ENCODE measurements around the gene CENPC. TPM values are rescaled to one million over a fixed set of nuclear protein-coding genes. Genes with fewer than 3 reads are reported as not detected.

Gene CENPC
- polyA plus RNA-seq, 1 donor from 2014 or later: 9.5 TPM

DNA sequence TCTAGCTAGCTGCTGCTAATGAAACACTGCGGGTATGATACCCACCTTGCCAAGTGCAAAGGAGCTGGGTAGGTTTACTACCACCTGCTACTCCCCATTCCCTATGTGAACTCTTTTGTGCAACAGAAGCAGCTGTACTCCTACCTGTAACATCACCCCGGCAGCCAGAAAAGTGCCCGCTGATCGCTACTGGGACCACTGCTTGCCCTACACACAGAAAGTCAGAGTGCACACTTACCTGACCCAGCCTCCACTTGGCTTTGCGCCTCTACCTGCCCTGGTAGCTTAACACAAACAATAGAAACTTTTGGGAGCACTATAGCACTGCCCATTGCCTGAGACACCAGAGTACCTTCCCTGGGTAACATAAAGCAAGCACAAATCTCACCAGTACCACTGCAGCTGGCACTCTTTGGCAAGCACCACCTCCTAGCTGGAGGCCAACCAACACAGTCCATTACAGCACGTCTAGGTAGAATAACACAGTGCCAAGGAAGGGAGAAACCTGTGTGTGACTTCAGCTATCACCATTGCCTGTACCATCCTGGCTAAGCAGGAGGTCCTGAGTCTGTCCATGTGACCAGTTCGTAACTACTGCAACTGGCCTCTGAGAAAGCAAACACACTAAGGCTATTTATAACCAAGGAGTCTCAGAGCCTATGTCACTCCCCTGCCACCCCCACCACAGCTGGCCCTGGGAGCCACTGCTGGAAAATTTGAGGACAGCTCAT, 80.1 kb downstream of the CENPC start:
- Histone ChIP-seq H3K36me3 (ENCODE audit: insufficient read depth, low read length) (no peaks in the 10 kb centered on the region), H2AFZ (ENCODE audit: low read depth, low read length) (no peak overlapping the region), H3K27ac (ENCODE audit: low read length) (no peak overlapping the region)

DNA sequence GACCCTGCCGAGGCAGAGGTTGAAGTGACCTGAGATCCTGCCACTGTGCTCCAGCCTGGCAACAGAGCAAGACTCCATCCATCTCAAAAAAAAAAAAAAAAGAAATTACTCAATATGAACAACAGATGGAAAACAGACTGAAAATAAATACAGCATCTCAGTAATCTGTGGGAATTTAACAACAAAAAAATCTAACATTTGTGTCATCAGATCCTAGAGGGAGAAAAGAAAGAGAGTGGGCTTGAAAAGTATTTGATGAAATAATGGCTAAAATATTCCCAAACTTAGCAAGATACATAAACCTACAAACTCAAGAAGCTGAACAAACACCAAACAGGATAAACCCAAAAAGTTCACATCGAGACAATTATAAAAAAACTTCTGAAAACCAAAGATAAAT, 84.7 kb downstream of the CENPC start:
- H3K27ac ChIP-seq (ENCODE audit: low read length): no peak overlapping the region
- H2AFZ ChIP-seq (ENCODE audit: low read depth, low read length): no peak overlapping the region
- H3K9me3 ChIP-seq (ENCODE audit: low read length): no peaks in the 10 kb centered on the region
- no peaks in the 10 kb centered on the region for H3F3A ChIP-seq (ENCODE audit: insufficient read depth, low read length, poor library complexity, severe bottlenecking)
- no peaks in the 10 kb centered on the region for H4K20me1 ChIP-seq (ENCODE audit: insufficient read depth)
- H3K79me2 ChIP-seq (replicated peaks; ENCODE audit: insufficient read depth, low read length): no peaks in the 10 kb centered on the region
- no peak overlapping the region for H3K9ac ChIP-seq (ENCODE audit: low read length)
- H3K9me2 ChIP-seq (ENCODE audit: insufficient read depth, low read length): no peaks in the 10 kb centered on the region
- no peak overlapping the region for H3K4me3 ChIP-seq (ENCODE audit: low read length)
- no peaks in the 10 kb centered on the region for H3K36me3 ChIP-seq (ENCODE audit: insufficient read depth, low read length)
- no peaks in the 10 kb centered on the region for H3K27me3 ChIP-seq (ENCODE audit: insufficient read depth, low read depth, low read length)
- no peak overlapping the region for H3K4me2 ChIP-seq (ENCODE audit: low read length)
- no peak for TF ChIP-seq EZH2 (IDR thresholded peaks at IDR 0.05; ENCODE audit: borderline replicate concordance, insufficient read depth, low read length, poor library complexity, severe bottlenecking)
- TF ChIP-seq, protein P1, sequence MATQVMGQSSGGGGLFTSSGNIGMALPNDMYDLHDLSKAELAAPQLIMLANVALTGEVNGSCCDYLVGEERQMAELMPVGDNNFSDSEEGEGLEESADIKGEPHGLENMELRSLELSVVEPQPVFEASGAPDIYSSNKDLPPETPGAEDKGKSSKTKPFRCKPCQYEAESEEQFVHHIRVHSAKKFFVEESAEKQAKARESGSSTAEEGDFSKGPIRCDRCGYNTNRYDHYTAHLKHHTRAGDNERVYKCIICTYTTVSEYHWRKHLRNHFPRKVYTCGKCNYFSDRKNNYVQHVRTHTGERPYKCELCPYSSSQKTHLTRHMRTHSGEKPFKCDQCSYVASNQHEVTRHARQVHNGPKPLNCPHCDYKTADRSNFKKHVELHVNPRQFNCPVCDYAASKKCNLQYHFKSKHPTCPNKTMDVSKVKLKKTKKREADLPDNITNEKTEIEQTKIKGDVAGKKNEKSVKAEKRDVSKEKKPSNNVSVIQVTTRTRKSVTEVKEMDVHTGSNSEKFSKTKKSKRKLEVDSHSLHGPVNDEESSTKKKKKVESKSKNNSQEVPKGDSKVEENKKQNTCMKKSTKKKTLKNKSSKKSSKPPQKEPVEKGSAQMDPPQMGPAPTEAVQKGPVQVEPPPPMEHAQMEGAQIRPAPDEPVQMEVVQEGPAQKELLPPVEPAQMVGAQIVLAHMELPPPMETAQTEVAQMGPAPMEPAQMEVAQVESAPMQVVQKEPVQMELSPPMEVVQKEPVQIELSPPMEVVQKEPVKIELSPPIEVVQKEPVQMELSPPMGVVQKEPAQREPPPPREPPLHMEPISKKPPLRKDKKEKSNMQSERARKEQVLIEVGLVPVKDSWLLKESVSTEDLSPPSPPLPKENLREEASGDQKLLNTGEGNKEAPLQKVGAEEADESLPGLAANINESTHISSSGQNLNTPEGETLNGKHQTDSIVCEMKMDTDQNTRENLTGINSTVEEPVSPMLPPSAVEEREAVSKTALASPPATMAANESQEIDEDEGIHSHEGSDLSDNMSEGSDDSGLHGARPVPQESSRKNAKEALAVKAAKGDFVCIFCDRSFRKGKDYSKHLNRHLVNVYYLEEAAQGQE (IDR thresholded peaks at IDR 0.05; ENCODE audit: borderline replicate concordance): no peak
- TF ChIP-seq EP300 (conservative IDR thresholded peaks at IDR 0.05; ENCODE audit: poor library complexity, severe bottlenecking): no peak
- no peak for TF ChIP-seq RAD21 (conservative IDR thresholded peaks at IDR 0.05)
- TF ChIP-seq POLR2AphosphoS5 (IDR thresholded peaks at IDR 0.05): no peak
- TF ChIP-seq TAF1 (IDR thresholded peaks at IDR 0.05; ENCODE audit: low read depth): no peak
- no peak for TF ChIP-seq CTCF (IDR thresholded peaks at IDR 0.05; ENCODE audit: poor library complexity, severe bottlenecking)
- TF ChIP-seq SMC3 (conservative IDR thresholded peaks at IDR 0.05; ENCODE audit: poor library complexity): no peak

More for the DNA sequence above, 80.1 kb downstream of the CENPC start:
- no peaks in the 10 kb centered on the region for H3K27me3 ChIP-seq (ENCODE audit: insufficient read depth, low read depth, low read length)
- H3K4me3 ChIP-seq (ENCODE audit: low read length): no peak overlapping the region
- H3K4me2 ChIP-seq (ENCODE audit: low read length): no peak overlapping the region
- TF ChIP-seq RAD21 (conservative IDR thresholded peaks at IDR 0.05): no peak
- TF ChIP-seq TAF1 (IDR thresholded peaks at IDR 0.05; ENCODE audit: low read depth): no peak
- no peak for TF ChIP-seq MXI1 (conservative IDR thresholded peaks at IDR 0.05; ENCODE audit: poor library complexity, severe bottlenecking)
- TF ChIP-seq CTCF (IDR thresholded peaks at IDR 0.05; ENCODE audit: poor library complexity, severe bottlenecking): no peak
- TF ChIP-seq, protein P1 (IDR thresholded peaks at IDR 0.05; ENCODE audit: borderline replicate concordance): no peak
- TF ChIP-seq POLR2AphosphoS5 (IDR thresholded peaks at IDR 0.05): no peak
- TF ChIP-seq EZH2 (IDR thresholded peaks at IDR 0.05; ENCODE audit: borderline replicate concordance, insufficient read depth, low read length, poor library complexity, severe bottlenecking): no peak
- TF ChIP-seq EP300 (conservative IDR thresholded peaks at IDR 0.05; ENCODE audit: poor library complexity, severe bottlenecking): no peak
- no peak for TF ChIP-seq SMC3 (conservative IDR thresholded peaks at IDR 0.05; ENCODE audit: poor library complexity)
- H3K9me3 ChIP-seq (ENCODE audit: low read length): no peaks in the 10 kb centered on the region
- no peaks in the 10 kb centered on the region for H3K79me2 ChIP-seq (replicated peaks; ENCODE audit: insufficient read depth, low read length)
- H3K9ac ChIP-seq (ENCODE audit: low read length): no peak overlapping the region
- no peaks in the 10 kb centered on the region for H3F3A ChIP-seq (ENCODE audit: insufficient read depth, low read length, poor library complexity, severe bottlenecking)
- no peaks in the 10 kb centered on the region for H4K20me1 ChIP-seq (ENCODE audit: insufficient read depth)
- no peaks in the 10 kb centered on the region for H3K9me2 ChIP-seq (ENCODE audit: insufficient read depth, low read length)
